HL-60 (cell line): Measurements from ENCODE around the gene ADIPOR2.

Experiments
- POLR2AphosphoS5 ChIP-seq: IDR thresholded peaks from 2 replicates; pipeline ENCODE4 v1.6.1; 2012; ENCODE audit warnings: low read depth
- SPI1 ChIP-seq: IDR thresholded peaks from 2 replicates; pipeline ENCODE4 v1.6.1; 2012; ENCODE audit warnings: low read depth, mild to moderate bottlenecking, borderline replicate concordance
- TF ChIP-seq, protein P1 (sequence below): IDR thresholded peaks from 2 replicates; pipeline ENCODE4 v1.6.1; 2012; ENCODE audit warnings: low read depth; ENCODE audit not compliant: insufficient replicate concordance
- TF ChIP-seq, protein P2 (sequence below): IDR thresholded peaks from one replicate; pipeline ENCODE4 v1.5.1; 2011; ENCODE audit warnings: low read length, control low read depth, inconsistent platforms; ENCODE audit not compliant: insufficient read depth

DNA sequence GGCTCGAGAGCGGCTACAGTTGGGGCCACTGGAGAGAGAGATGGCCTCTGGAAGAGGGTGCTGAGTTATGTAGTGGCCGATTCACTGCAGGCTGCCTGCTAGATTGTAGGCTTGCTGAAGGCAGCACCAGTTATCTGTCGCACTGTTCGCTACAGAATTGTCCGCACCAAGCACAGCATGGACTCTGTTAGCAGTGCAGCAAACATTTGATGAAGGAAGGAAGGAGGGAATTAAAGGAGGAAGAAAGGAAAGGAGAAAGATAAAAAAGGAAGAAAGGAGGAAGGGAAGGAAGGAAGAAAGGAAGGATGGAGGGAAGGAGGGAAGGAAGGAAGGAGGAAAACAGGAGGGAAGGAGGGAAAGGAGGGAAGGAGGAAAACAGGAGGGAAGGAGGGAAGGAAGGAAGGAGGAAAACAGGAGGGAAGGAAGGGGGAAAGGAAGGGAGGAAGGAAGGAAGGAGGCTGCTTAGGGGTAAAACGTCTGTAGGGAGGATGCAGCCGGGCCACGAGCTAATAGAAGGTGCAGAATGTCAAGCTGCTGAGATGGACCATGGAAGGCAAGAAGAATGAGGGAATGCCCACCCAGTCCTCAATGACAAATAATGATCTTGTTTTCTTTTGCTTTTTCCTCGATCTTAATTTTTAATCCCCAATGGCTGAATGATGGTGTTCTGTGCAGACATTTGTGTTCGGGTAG, 27.3 kb upstream of the ADIPOR2 start:
- TF ChIP-seq, protein P1, sequence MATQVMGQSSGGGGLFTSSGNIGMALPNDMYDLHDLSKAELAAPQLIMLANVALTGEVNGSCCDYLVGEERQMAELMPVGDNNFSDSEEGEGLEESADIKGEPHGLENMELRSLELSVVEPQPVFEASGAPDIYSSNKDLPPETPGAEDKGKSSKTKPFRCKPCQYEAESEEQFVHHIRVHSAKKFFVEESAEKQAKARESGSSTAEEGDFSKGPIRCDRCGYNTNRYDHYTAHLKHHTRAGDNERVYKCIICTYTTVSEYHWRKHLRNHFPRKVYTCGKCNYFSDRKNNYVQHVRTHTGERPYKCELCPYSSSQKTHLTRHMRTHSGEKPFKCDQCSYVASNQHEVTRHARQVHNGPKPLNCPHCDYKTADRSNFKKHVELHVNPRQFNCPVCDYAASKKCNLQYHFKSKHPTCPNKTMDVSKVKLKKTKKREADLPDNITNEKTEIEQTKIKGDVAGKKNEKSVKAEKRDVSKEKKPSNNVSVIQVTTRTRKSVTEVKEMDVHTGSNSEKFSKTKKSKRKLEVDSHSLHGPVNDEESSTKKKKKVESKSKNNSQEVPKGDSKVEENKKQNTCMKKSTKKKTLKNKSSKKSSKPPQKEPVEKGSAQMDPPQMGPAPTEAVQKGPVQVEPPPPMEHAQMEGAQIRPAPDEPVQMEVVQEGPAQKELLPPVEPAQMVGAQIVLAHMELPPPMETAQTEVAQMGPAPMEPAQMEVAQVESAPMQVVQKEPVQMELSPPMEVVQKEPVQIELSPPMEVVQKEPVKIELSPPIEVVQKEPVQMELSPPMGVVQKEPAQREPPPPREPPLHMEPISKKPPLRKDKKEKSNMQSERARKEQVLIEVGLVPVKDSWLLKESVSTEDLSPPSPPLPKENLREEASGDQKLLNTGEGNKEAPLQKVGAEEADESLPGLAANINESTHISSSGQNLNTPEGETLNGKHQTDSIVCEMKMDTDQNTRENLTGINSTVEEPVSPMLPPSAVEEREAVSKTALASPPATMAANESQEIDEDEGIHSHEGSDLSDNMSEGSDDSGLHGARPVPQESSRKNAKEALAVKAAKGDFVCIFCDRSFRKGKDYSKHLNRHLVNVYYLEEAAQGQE: no peak
- TF ChIP-seq, protein P2, sequence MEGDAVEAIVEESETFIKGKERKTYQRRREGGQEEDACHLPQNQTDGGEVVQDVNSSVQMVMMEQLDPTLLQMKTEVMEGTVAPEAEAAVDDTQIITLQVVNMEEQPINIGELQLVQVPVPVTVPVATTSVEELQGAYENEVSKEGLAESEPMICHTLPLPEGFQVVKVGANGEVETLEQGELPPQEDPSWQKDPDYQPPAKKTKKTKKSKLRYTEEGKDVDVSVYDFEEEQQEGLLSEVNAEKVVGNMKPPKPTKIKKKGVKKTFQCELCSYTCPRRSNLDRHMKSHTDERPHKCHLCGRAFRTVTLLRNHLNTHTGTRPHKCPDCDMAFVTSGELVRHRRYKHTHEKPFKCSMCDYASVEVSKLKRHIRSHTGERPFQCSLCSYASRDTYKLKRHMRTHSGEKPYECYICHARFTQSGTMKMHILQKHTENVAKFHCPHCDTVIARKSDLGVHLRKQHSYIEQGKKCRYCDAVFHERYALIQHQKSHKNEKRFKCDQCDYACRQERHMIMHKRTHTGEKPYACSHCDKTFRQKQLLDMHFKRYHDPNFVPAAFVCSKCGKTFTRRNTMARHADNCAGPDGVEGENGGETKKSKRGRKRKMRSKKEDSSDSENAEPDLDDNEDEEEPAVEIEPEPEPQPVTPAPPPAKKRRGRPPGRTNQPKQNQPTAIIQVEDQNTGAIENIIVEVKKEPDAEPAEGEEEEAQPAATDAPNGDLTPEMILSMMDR: no peak
- TF ChIP-seq SPI1: no peak
- TF ChIP-seq POLR2AphosphoS5: no peak
